Stimulated activated CD4-positive, alpha-beta T cell treated with anti-CD3 and anti-CD28 coated beads, Interleukin-1b, Interleukin-23, amount 100 ng/mL, for 24 hours (primary cell): Measurements from ENCODE around the gene TCF19.

Source experiments
- DNase-seq, 4 experiments: peaks; one replicate each; pipeline ENCODE4 v3.0.0-alpha.2; 2020; ENCODE audit warnings: low read depth in 4 of 4, low spot score in 1 of 4

The TCF19 gene, protein sequence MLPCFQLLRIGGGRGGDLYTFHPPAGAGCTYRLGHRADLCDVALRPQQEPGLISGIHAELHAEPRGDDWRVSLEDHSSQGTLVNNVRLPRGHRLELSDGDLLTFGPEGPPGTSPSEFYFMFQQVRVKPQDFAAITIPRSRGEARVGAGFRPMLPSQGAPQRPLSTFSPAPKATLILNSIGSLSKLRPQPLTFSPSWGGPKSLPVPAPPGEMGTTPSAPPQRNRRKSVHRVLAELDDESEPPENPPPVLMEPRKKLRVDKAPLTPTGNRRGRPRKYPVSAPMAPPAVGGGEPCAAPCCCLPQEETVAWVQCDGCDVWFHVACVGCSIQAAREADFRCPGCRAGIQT

GRCh38 chr6:31158140-31158862, at the start of gene TCF19:
TCF19 (plus strand) TSS chr6:31158589; CDS start chr6:31159470, 881 bp downstream.
- DNase-seq = peak; percentile 96 to 99 (median 98)

DNA sequence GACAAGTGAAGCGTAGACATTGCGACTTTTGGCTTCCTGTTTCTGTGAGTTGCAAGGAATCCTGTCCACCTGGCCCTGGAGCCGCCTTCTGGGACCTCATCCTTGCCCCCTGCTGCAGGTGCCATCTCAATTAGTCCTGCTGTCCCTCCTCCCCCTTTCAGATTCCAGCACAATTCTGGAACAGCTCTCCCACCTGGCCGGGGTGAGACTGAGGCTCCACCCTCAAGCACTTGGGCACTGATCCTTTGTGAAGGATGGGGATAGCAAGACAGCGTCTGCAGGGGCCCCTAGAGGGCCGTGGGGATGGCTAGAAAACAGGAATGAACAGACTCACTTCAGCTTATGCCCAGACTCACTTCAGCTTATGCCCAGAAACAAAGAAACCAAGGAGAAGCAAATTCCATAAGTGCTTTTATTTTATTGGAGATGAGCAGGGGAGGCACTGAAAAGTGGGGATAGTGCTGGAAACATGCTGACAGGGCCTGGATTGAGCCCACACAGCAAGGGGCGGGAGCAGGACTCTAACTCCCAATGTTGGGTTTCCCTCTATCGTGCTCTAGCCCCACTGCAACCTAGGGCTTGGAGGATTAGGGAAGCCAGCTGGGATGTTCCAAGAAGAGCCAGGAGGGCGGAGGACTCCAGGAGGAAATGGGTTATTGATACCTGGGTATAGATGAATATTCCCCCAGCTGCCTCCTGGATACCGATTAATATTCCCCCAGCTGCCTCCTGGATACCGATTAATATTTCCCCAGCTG, 47.4 kb upstream of the TCF19 start:
- no peak for DNase-seq

- no peak for DNase-seq
Measured at GRCh38 chr6:31111712-31112111, 46.7 kb upstream of the TCF19 start.

GRCh38 chr6:31112478-31112877, 45.9 kb upstream of the TCF19 start, which contains the start of gene C6orf15:
C6orf15 (minus strand) TSS chr6:31112575; CDS start chr6:31112555, 20 bp downstream.
- no peak for DNase-seq

GRCh38 chr6:31113861-31114540, 44.4 kb upstream of the TCF19 start:
- no peak for DNase-seq

- DNase-seq = no peak
Measured at GRCh38 chr6:31114541-31114878, 43.9 kb upstream of the TCF19 start, which contains the start of gene PSORS1C1. PSORS1C1 (plus strand) TSS chr6:31114800; CDS start chr6:31129633, 14,833 bp downstream.

DNA sequence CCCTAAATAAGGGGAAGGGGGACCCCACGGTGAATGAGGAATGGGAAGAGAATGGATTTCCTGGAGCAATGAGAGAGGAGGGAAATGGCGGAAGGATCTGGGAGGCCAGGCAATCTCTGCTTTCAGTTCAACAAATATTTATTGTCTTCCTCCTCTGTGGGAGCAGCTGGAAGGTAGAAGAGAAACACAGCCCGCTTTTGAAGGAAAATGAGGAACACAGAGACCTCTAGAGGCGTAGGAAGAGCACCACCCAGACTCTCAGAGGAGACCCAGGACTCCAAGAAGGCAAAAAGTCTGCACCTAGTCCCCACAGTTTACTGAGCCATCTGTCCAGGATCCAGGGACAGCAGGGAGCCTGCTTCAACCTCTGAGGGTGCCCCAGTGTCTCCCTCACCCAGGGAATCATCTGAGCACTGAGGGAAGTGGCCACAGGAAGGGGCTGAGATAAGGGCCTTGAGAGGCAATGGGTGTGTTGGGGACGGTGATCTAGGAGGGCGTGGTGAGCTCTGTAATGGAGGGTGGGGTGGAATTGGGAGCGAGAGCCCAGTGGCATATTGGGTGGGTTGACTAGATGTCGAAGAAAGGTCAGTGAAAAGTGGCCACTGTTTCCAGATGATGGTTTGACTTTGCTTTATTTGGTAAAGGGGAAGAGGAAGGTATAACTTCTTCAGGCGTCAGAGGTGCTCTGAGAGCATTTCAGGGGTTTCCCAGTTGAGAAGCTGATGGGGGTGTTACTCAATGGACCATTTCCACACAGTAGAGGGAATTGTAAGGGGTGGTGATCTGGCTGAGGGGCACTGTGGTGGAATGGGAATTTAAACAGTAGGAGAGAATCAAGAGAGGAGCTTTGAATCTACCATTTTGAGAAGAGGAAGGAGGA, 43.2 kb upstream of the TCF19 start:
- DNase-seq = no peak

GRCh38 chr6:31115941-31116560, 42.3 kb upstream of the TCF19 start:
- DNase-seq = no peak

DNA sequence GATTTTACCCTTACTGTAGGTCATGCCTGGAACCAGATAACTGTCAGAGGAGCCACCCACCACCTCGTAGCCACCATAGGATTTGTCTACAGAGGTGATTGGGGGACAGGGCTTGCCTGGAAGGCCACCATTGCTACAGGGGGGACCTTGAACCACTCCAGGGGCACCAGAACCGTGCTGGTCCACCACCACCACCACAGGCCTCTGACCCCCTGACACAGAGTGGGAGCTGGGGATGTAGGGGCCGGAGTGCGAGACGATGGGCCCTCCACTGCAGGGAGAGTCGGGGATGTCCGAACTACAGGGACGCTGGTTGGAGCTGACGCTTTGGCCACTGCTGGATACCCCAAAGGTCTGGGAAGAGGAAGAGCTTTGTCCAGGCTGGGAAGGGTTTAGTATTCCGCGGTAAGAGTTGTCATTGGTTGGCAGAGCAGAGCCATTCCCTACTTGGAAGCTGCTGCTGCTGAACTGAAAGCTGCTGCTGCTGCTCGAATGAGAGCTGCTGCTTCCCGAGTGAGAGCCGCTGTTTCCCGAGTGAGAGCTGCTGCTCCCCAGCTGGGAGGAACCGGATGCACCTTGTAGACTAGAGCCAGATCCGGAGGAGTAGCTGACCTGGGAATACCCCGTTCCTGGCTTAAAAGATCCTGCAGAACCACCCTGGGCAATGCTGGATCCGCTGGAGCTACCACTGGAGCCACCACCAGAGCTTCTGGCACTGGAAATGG, 41.6 kb upstream of the TCF19 start:
- no peak for DNase-seq

DNA sequence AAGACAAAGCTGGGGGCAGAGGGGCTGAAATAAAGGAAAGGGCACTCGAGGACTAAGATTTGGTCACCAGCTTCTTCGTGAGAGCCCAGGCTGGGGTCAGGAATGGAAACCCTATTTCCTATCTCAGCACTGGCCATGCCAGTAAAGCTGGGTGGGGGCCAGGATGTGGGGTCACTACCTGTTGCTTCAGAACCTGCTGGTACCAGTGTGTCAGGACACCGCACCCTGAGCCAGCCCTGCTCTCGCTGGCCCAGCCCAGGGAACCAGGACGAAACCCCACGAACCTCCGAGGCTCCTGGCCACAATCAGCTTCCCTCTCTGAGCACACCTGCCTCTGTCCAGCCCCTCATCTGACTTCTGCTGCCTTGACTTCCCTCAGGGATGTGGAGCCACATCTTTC, 40.2 kb upstream of the TCF19 start:
- no peak for DNase-seq

- DNase-seq = no peak
Measured at GRCh38 chr6:31120151-31120915, 38.1 kb upstream of the TCF19 start, which contains the start of gene CDSN. CDSN (minus strand) TSS chr6:31120446; CDS start chr6:31120419, 27 bp downstream.

DNA sequence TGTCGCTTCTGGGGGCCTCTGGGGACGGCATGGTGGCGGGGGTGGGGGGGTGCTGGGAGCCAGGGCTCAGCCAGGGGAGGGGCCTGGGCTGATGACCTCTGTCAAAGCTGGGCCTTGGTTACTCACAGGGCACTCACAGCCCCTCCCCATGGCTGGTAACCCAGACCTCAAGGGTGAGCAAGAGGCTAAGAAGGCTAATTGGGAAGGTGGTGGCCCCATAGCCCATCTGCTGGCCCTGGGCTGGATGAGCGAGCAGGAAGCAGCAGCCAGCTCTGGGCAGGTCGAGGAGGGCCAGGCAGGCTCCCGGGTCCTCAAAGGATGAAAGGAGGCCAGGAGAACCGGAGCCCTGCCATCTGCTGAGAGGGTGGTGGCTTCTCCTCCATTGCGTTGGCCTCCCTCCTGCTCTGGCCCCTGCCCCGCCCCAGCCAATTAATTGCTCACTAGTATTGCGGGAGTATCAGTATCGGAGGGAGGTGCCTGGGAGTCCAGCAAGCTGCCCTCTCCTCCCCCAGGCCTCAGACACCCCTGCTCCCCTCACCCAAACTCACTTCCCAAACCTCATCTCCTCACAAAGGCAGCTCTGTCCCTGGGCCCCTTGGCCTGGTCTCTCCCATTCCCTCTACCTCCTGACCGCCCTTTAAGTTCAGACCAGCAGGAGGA, 37.1 kb upstream of the TCF19 start:
- DNase-seq = no peak

DNA sequence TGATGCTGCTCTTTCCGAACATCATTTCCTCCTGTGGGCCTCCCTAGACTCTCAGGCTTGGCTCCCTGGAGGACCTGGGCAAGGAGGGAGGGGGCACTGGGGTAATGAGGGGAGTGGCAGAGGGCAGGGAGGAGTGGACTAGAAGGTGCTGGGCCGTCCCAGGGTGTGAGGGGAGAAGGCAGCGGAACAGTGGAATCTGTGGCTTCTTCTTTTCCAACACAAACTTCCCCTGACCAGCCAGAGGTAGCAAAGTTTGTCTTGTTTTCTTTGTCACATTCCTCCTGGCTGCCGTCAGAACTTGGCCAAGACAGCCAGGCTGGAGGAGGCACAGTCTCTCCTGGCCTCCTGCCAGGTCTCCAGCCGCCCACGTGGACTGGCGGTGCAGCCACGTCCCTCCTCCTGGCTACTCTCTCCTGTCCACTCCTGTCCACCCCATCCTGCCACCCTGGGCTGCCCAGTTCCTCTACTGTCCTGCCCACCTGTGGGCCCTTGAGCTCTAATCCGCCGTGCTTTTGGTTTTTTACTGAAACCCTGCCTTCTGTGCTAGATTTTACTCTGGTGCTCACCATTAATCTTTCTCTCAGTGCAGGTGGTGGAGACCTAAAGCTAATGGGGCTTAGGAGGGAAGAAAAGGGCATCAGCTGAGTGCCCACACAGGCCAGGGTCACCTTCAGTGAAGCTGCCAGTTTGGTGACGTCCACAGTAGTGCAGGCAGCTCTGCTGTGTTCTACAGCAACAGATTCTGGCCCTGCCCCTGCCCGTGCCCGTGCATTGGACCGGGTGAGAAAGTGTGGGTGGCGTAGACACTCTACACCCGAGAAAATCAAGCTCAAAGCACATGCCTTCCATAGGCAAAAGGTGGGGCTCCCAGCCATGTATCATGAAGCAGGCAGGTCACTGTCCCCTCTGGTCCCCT, 35.3 kb upstream of the TCF19 start:
- DNase-seq = no peak

DNA sequence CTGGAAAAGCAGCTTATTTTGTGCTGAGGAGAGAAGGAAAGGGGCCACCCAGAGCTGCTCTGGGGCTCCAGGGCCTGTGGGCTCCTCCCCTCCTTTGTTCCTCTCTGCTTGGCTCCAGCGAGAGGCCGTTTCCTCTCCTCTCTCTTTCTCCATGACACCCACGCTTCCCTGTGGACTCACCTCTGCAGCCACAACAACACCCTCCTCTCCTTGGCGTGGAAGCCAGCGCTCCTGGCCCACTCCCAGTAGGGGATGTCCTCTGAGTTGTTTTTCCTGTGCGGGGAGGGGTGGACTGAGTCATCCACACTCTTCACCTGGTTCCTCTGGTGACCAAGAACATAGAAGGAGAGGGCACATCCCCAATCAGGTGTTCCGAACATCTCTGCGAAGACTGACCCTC, 33.2 kb upstream of the TCF19 start:
- DNase-seq = no peak

DNA sequence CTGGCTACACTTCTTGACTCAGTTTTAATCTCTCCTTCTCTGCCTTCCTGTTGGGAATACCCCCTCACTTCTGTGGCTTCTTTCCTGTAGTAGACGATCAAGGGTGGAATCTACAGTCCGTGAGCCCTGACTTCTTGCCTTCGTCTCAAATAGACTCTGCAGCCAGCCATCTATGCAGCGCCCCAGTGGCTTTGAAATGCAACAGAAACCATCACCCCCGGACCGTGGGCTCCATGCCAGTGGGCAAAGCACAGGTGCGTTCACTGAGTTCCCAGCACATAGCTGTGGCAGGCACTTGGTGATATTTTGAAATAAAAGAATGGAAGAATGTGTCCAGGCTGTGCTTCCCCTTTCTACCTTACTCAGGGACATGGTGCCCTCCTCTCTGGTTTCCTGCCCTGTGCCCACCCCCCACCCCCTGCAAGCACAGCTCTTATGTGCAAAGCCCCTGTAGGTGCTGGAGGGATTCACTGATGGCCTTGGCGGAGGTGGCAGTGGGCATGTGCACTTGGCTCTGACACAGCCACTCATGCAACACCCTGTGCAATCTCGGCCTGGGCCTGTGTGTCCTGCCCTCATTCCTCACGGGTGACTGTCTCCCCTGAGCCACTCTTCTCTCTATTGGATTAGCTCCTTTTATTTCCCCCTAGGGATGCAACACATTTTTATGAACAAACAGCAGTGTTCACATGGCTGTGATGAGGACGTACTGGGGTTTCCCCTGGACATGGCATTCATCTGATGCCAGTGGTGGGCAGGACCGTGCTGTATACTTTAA, 32.6 kb upstream of the TCF19 start:
- no peak for DNase-seq
